Cardiac septum (tissue), 1 donor: ENCODE results near the gene KRT86. TPM values are rescaled to one million over a fixed set of nuclear protein-coding genes. Genes with fewer than 3 reads are reported as not detected.
A peak's percentile ranks its signal among the peaks of the same experiment; 100 is the strongest.
"Not testable (repeated sequence)": the region's sequence is repeated elsewhere in the genome, so short reads cannot be mapped to it uniquely, and the experiment has no call there.

ENCODE experiments used
- DNase-seq: peaks from one replicate; pipeline ENCODE4 v3.0.0-alpha.2; 2020; ENCODE audit warnings: low spot score
- intact Hi-C: fragments of 100-400 bp; cut with DNase I; formaldehyde crosslinking; loops from one replicate; pipeline ENCODE4 v1.14.0; 2022
- total RNA-seq: library from RNA; stranded (reverse); fragmentation: NEBNext Ultra II Directional; extraction: Animal tissue kit (Norgen Biotek cat#: 25700); gene quantifications from one replicate; pipeline ENCODE4 v1.2.1, GENCODE V29; 2021
- donor health status: DM: no; HTN: no; CAD: no.

The KRT86 gene
- total RNA-seq, 1 donor from 2014 or later: not detected

GRCh38 chr12:52238207-52238840, 36.1 kb upstream of the KRT86 start:
- intact Hi-C loops: no loop called here
- peak; percentile 19 for DNase-seq

- peak; percentile 49 for DNase-seq
- intact Hi-C loops: no loop called here
These were observed 35.4 kb upstream of the KRT86 start for GRCh38 chr12:52238916-52239646.

GRCh38 chr12:52239767-52240166, 34.7 kb upstream of the KRT86 start:
- DNase-seq: no peak
- intact Hi-C loops: no loop called here

- DNase-seq: peak; percentile 14
- intact Hi-C loops: not testable (repeated sequence)
These were observed 34.2 kb upstream of the KRT86 start for GRCh38 chr12:52240247-52240646.

- intact Hi-C loops: no loop called here
- peak; percentile 55 for DNase-seq
These were observed 33.1 kb upstream of the KRT86 start for GRCh38 chr12:52241205-52241842.

- intact Hi-C loops: no loop called here
- DNase-seq: peak; percentile 71
These were observed 31.8 kb upstream of the KRT86 start for GRCh38 chr12:52242442-52243258.

GRCh38 chr12:52243259-52243855, 31.1 kb upstream of the KRT86 start:
- intact Hi-C loops: no loop called here
- no peak for DNase-seq

GRCh38 chr12:52243856-52244614, 30.4 kb upstream of the KRT86 start:
- peak; percentile 81 for DNase-seq
- intact Hi-C loops: no loop called here

GRCh38 chr12:52244615-52244994, 29.8 kb upstream of the KRT86 start:
- intact Hi-C loops: no loop called here
- peak; percentile 49 for DNase-seq

DNA sequence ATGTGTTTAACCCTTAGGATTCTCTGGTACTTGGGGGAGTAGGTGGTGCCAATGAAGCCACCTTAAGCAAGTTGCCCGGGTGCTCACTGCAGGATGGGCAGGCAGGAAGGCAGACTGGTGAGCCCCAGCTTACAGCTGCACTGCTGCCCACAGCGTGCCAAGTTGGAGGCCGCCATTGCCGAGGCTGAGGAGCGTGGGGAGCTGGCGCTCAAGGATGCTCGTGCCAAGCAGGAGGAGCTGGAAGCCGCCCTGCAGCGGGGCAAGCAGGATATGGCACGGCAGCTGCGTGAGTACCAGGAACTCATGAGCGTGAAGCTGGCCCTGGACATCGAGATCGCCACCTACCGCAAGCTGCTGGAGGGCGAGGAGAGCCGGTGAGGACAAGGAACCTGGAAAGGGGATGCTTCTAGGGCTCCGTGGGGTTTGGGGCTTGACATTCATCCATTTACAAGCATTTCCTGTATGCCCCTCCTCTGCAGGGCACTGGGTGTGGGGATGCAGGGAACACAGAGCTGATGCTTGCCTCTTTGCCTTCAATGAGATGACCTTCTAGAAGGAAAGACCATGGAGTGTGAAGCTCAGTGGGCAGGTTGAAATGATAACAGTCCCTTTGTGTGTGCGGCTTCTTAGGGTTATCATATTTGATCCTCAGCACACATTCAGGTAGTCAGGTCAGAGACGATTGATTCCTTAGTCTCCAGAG, 29.0 kb upstream of the KRT86 start:
- intact Hi-C loops: no loop called here

DNA sequence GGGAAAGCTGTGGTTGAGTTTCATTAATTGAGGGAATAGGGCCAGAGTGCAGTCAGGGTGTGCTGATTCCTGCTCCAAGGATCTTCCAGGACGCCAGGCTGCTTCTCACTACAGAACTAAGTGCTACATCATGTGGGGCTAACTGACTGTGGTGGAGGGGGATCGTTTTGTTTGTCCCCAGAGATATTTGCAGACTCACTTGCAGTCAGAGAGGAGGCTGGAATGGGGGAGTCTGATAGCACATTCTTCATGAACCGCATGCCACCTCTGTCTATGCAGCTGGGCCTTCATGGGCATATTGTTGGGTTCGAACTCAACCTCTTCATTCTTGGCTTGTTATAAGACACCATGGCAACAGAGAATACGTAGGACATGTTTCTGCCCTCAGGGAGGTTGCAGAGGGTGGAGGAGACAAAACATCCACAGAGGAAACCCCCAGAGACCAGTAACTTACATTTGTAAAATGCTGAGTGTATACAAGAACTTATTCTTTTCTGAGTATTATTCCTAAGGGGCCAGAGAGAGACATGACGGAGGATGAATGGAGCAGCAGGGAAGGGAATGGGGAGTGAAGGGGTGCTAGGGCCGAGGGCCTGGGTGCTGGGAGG, 28.4 kb upstream of the KRT86 start:
- peak; percentile 19 for DNase-seq
- intact Hi-C loops: no loop called here

More for the DNA sequence above, 29.0 kb upstream of the KRT86 start:
- peak; percentile 49 for DNase-seq

DNA sequence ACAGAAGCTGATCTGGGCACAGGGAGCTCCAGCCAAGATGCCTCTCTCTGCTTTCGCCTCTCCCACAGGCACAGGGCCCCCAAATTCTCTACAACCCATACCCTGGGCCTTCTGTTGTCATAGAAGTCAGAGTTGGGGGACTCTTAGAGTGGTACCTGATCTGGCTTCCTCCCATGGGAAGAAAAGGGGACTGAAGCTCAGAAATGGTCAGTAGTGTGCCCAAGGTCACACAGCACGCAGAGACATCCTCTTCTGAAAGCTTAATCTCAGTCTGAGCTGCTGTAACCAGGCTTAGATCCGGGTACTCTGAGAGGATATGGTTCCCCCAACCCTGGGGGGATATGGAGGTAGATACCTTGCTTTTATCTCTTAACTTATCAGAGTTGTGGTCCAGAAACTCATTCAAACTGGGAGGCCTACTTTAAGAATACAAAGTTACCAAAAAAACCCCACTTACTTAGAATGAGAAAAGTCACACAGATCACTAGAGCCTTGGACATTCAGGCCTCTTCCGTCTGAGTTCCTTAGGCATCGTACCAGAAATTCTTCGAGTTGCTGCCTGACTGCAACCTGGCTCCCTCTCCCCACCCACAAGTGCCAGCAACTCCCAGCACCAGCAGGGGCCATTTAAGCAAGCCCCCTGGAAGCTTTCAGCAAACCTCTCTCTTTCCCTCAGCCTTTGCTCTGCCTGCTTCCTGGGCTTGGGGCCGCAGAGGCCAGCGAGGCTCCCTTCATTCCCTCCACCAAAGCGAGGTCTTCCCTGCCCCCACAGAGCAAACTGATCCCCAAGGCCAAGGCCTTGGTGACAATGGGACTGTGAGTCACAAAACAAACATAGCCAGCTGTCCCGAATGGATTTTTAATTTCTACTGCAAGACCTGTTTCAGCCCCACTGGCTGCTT, 27.5 kb upstream of the KRT86 start:
- peak; percentile 27 for DNase-seq
- intact Hi-C loops: no loop called here

DNA sequence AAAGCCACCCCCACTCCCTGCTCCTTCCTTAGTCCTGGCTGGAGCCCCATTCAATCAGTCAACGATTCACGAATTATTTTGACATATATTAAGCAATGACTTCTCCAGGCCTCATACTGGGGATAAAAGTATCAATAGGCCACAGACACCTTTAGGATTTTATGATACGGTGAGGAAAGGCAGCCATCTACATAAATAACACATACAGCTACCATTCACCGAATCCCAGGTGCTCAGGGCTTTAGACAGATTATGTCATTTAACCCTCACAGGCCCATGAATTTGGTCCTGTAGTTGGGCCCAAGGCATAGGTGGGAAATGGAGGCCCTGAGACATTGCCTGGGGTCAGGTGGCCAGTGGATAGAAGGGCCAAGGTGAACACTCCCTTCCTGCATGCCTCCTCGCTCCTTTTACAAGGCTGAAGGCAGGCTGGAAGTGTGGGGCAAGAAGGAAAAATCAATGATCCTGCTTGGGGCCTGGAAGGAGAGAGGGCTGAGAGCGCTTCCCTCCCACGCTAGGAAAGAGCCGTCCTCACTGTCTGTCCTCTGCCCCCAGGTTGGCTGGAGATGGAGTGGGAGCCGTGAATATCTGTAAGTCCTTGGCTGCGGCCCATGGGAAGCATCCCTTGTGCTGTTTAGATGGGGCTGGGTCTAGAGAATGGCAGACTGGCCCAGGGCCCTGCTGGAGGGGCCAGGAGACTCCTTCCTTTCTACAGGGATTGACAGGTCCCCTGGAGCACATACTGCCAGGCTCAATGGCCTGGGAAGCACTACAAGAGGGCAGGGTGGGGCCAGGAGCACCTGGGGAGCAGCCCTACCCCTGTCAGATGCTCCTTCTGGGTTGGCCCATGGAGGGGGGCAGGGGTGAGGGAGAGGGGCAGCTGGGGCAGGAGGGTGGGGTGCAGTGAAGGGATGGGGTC, 26.6 kb upstream of the KRT86 start:
- DNase-seq: peak; percentile 67
- intact Hi-C loops: no loop called here

DNA sequence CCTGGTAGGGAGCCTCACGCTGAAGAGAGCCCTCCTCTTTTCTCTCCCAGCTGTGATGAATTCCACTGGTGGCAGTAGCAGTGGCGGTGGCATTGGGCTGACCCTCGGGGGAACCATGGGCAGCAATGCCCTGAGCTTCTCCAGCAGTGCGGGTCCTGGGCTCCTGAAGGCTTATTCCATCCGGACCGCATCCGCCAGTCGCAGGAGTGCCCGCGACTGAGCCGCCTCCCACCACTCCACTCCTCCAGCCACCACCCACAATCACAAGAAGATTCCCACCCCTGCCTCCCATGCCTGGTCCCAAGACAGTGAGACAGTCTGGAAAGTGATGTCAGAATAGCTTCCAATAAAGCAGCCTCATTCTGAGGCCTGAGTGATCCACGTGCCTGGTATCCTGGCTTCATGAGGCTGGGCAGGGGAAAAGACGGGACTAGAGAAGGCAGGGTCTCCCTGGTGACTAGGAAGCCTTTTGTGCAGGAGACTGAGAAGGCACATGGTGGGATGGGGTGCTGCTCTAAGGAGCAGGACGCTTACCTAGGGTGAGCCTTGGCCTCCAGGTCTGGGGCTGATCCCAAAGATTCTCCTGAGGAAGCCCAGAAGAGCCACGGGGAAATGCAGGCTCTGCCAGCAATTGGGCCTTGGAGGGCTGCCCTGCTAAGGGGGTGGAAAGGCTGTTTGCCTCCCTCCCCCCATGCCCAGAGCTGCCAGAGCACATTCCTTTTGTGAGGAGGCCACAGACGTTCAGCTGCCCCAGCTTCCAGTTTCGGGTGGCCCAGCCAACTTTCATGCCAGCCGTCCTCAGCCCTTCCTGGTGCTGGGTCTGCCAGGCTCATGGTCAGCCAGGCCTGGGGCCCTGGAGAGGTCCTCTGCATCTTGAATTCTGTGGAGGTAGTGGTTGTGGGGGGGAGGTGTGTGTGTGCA, 25.6 kb upstream of the KRT86 start:
- peak; percentile 82 for DNase-seq
- intact Hi-C loops: no loop called here

GRCh38 chr12:52249511-52250047, 24.9 kb upstream of the KRT86 start:
- peak; percentile 49 for DNase-seq

More at GRCh38 chr12:52249511-52250047, 24.9 kb upstream of the KRT86 start:
- intact Hi-C loops: no loop called here
